ENCODE data around the gene MYOM1.
"Not testable (repeated sequence)": the region's sequence is repeated elsewhere in the genome, so short reads cannot be mapped to it uniquely, and the experiment has no call there.

Gene MYOM1

DNA sequence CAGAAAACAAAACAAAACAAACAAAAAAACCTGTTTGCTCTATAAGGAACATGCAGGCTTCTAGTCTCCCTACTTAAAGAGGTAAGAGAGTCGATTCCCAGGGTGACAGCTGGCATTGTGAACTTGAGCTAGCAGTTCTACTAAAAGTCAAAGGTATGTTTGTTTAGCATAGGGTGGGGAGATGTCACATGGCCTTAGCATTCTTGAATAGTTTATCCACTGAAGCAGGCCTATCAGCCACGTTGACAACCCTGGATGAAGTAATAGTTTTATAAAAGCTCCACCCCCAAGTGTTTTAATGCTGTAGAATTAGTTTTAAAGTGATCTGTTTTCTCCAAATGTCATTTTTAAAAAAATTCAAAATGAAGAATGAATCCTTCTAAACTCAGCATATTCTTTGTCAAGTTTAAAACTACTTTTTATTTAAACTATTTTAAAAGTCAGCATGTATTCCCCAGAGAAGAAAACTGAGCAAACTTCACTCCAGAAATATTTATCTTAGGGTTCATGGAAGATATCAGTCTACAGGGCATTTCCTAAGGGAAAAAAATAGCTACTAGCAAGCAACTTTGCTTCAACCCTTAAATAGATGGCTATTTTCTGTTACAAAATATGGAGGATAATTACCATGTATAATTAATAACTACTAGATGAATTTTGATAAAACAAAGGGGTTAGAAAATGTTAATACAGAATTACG lies 1.7 kb downstream of the MYOM1 start:
- DNase-seq: no peak

GRCh38 chr18:3216987-3217386 lies 2.8 kb downstream of the MYOM1 start:
- no peak for DNase-seq

DNA sequence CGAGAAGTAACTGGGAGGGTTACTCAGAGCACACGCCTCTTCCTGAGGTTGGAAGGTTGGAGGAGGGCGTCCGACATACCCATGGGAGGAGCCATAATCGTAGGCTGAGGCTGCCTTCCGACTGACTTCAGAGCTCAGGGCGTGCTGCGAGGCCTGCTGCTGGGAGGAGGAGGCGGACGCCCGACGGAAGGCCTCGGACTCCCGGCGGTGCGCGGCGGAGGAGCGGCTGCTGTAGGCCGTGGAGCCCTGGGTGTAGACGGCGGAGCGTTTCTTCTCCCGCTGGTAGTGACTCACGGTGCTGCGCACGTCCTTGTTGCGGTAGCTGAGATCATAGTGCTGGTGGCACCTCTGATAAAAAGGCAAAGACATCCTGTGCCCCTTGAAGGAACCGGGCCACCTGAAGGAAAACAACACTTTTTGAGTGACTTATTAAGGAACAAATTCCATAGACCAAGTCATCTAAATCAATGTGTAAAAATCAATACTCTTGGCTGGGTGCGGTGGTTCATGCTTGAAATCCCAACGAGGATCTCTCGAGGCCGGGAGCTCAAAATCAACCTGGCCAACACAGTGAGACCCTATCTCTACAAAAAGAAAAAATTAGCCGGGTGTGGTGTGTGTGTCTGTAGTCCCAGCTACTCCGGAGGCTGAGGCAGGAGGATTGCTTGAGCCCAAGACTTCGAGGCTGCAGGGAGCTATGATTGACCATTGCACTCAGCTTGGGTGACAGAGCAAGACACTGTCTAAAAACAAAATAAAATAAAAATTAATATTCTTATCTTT lies 4.7 kb downstream of the MYOM1 start:
- no peak for DNase-seq

GRCh38 chr18:3213300-3214059 lies 6.3 kb downstream of the MYOM1 start:
- no peak for DNase-seq

DNA sequence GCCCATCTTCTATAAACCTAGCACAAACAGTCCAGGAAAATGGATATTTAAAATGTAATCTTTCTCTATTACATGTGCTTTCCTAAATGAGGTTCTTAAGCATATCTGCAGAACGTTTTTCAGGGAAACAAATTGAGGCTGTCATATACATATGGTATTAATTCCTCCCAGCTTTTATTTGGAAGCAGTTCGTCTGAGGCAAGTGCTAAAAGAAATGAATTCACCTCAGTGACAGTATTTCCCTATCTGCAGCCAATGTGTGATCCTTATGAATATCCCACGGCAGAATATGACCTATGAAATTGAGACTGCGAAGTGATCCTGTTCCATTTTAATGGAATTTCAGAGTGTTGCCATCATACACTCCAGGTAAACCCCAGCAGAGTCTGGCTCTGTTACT lies 7.1 kb downstream of the MYOM1 start:
- DNase-seq: no peak

- no peak for DNase-seq
These were observed 8.4 kb downstream of the MYOM1 start for GRCh38 chr18:3211236-3211992.

DNA sequence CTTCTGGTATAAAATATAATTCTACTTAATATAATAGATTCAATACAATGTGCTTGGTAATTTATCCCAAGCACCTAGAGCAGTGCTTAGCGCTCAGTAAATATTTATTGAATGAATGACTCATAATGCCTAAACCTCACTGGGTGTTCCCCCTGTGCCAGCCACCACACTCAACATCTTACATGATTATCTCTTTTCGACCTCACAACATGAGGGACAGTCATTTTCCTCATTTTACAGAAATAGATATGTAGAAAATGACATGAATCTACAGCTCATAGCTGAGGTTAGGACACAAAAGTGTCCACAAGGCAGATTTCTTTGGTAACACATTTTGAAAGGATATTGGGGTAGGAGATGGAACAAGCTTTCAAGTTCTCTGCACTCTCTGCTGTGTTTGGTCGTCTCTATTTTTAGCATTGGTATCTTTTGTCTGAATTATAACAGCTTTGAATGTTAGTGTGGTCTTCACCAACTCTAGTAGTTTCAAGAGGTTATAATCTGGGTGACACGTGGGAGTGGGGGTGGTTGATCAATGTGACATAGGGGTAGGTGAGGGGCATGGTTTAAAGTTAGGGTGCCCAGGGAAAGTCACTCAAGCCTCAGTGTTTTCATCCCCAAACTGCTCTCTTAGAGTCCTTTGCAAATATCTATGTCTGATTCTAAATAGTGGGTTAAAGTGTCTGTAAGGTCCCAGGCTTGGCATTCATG lies 9.8 kb downstream of the MYOM1 start:
- DNase-seq: no peak

DNA sequence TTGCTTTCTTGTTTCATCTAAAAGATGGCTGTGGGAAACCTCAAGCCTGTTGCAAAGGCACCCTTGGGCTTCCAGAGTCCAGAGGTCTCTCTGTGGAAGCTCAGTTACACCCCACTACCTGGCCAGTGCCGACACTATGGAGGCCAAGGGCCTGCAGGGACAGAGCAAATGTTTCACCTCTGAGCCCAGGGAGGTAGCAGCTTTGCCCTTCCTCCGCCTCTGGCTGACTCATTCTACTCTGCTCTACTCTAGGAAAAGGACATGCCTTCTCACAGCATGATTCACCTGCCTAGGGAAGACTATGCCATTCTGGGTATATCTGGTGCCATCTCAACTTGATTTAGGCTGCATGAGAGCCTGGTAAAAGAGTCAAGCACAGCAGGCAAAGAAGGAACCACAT lies 12.2 kb downstream of the MYOM1 start:
- DNase-seq: no peak

GRCh38 chr18:3205239-3205638 lies 14.5 kb downstream of the MYOM1 start:
- DNase-seq: no peak

GRCh38 chr18:3199942-3200645 lies 19.7 kb downstream of the MYOM1 start:
- DNase-seq: no peak

DNA sequence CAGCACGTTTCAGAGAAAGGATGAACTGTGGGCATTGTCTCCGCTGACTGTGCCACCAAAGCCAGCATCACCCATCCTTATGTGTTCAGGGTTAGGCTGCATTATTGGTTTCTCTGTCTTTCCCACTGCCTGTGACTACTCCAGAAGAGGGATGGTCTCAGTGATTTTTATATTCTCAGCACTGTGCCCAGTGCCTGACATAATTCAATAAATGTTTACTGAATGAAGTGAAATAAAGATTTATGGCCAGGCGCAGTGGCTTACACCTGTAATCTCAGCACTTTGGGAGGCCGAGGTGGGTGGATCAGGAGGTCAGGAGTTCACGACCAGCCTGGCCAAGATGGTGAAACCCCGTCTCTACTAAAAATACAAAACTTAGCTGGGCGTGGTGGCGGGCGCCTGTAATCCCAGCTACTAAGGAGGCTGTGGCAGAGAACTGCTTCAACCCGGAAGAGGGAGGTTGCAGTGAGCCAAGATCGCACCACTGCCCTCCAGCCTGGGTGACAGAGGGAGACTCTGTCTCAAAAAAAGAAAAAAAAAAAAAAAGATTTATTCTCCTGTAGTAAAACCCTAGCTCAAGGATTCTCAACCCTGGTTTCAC lies 21.4 kb downstream of the MYOM1 start:
- not testable (repeated sequence) for DNase-seq

DNA sequence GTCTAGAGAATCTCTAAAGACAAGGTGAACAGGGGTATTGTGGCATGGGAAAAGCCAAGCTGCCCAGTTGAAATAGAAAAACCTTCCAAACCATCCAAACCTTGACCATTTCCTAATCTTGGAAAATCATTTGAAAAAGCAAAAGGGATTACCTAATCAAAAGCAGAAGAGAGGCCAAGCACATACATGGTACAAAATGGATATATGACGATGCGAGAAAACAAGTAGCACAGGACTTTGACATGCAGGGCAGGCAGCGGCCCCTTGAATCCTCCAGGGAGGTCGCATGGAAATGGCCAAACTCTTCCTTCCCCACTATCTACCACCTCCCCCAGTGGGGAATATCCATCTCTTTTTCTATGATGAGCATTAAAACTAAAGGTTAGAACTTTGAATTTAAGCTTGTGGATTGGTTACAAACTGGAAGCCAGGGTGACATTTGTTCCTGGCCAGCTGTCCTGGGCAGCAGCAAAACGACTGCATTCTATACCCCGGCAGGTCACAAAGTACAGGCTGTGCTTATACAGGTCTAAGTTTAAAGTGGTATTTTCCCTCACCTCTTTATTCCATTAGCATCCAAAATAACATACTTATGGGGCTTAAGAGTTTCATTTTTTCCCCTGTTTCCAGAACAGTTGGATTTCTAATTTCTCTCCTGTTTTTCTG lies 24.7 kb downstream of the MYOM1 start:
- no peak for DNase-seq

GRCh38 chr18:3193331-3193730 lies 26.4 kb downstream of the MYOM1 start:
- peak; percentile 56 to 63 for DNase-seq

DNA sequence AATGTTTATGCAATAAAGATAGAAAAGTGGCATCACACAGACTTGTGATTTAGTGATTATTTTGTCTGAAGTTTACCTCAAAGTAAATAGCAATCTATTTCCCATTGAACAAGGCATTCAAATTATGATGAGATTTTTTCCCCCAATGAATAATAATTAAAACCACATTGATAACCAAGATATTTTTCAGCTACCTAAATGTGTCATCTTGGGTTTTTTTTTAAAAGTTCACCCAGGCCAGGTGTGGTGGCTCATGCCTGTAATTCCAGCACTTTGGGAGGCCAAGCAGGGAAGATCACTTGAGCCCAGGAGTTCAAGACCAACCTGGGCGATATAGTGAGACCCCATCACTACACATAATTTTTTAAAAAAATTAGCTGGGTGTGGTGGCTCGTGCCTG lies 27.0 kb downstream of the MYOM1 start:
- no peak for DNase-seq

DNA sequence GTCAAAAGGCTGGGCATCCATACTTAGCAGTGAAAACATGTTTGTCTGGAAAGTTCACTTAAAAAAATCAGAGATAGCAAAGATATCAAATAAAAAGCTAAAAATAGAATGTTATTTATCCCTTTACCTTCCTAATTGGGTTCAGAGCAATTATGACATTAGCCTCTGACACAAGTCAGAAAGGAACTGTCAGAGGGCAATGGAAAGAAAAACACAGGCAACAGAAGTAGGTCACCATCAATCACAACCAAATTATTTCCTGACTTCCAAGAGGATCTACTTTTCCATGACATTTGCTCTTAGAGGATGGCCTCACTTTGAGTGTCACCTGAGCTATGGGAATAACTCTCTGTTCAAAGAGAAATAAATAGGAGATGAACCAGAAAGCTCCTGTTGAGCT lies 27.5 kb downstream of the MYOM1 start:
- no peak for DNase-seq

DNA sequence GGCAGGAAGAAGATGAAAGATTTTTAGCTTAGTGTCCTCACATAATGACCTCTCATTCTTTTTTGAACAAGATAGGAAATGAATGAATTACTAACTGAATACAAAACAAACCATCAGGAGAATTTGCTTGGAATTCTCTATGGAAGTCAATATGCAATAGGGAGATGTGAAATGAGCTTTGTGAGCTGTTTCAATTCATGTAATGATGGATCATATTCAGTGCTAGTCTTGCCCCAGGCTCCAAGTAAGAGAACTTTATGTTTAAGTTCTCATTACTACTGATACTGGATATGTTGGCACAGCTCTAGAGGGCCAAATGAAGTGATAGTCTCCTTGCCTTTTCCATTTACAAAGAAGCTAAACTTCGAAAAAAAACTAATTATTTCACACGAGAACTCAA lies 29.2 kb downstream of the MYOM1 start:
- no peak for DNase-seq

DNA sequence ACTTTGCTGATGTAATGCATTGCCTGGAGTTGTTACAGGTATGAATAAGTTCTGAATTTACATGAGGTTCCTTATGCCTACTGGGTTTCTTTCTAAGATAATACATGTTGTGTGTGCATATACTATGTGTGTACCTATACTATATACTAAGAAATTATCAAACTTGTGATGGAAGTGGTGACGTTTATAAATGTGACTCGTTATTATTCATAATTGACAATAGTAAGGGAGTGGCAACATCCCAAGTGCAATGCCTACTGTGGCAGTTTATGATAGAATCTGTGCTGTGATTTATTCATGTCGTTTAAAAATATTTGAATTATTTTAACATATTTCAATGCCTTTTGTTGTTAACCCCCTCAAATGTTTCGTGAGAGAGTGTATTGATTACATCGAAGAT lies 29.9 kb downstream of the MYOM1 start:
- DNase-seq: no peak

DNA sequence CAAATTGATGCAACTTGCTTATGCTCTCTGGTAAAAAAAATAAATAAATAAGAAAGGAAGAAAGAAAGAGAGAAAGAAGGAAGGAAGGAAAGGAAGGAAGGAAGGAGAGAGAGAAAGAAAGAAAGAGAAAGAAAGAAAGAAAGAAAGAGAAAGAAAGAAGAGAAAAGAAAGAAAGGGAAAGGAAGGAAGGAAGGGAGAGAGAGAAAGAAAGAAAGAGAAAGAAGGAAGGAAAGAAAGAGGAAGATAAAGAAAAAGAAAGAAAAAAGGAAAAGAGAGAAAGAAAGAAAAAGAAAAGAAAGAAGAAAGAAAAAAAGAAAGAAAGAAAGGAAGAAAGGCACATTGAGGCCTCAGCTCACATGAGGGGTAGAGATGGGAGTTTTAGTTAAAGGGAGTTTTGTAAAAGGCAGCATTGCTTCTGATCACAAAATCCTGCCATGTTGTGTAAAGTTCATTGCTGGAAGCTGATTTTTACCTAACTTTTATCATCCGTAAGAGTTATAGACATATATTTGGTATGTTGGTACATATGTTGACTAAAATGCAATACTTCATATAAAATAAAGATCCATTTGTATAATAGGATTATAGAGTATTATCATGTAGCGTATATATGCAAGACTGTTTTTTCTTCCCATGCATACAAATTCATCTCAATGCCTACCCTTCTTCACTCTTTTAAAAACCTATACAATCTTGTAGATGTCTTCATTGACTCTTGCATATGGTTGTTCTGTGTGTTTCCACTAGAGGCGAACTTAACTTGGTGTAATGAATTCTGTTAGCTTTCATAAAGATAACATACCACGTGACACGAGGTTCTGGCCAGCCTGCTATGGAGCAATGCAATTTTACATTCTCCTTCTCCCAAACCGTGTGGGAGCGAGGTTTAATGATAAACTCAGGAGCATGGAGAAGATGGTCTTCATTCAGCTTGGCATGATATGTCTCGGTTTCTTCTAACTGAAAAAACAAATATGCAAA lies 32.8 kb downstream of the MYOM1 start:
- no peak for DNase-seq

GRCh38 chr18:3184275-3184963 lies 35.3 kb downstream of the MYOM1 start:
- no peak for DNase-seq
